AG20443 (cell line): ENCODE data around the gene NIT1.

Experiments used
- DNase-seq: peaks from one replicate; pipeline ENCODE4 v3.0.0; 2012; ENCODE audit warnings: low spot score, mixed read lengths

NIT1 gene

GRCh38 chr1:161117759-161118581 is at the start of gene NIT1, which contains the start of gene PFDN2:
Gene NIT1 (plus strand): TSS chr1:161118105. CDS start chr1:161118177, 72 bp downstream.
Gene PFDN2 (minus strand): TSS chr1:161118037. CDS start chr1:161118026, 11 bp downstream.
- DNase-seq = peak; percentile 96

GRCh38 chr1:161068306-161069234 is 49.3 kb upstream of the NIT1 start:
- peak; percentile 57 for DNase-seq

- no peak for DNase-seq
Measured at GRCh38 chr1:161069241-161069640, 48.7 kb upstream of the NIT1 start.

- no peak for DNase-seq
Measured at GRCh38 chr1:161069731-161070270, 48.1 kb upstream of the NIT1 start, which contains the start of gene ARHGAP30. Gene ARHGAP30 (minus strand): TSS chr1:161069891. CDS start chr1:161069624, 267 bp downstream.

- DNase-seq = no peak
Measured at GRCh38 chr1:161070761-161071160, 47.1 kb upstream of the NIT1 start.

- DNase-seq = peak; percentile 81
Measured at GRCh38 chr1:161071886-161072371, 46.0 kb upstream of the NIT1 start.

GRCh38 chr1:161072751-161073449 is 45.0 kb upstream of the NIT1 start:
- no peak for DNase-seq

GRCh38 chr1:161073474-161074121 is 44.3 kb upstream of the NIT1 start:
- DNase-seq = no peak

GRCh38 chr1:161074676-161075368 is 43.1 kb upstream of the NIT1 start:
- DNase-seq = no peak

GRCh38 chr1:161076410-161076809 is 41.5 kb upstream of the NIT1 start:
- no peak for DNase-seq

- DNase-seq = no peak
Measured at GRCh38 chr1:161077426-161077825, 40.5 kb upstream of the NIT1 start.

GRCh38 chr1:161079436-161080110 is 38.3 kb upstream of the NIT1 start:
- DNase-seq = no peak

GRCh38 chr1:161080441-161081405 is 37.2 kb upstream of the NIT1 start:
- DNase-seq = peak; percentile 40

GRCh38 chr1:161081519-161081918 is 36.4 kb upstream of the NIT1 start:
- DNase-seq = no peak

- no peak for DNase-seq
Measured at GRCh38 chr1:161082483-161082882, 35.4 kb upstream of the NIT1 start.

- DNase-seq = peak; percentile 96
Measured at GRCh38 chr1:161082996-161083747, 34.7 kb upstream of the NIT1 start.

- DNase-seq = no peak
Measured at GRCh38 chr1:161083748-161084596, 33.9 kb upstream of the NIT1 start.
